Upper lobe of right lung (tissue), 1 donor: ENCODE measurements around the gene TRMT2A. TPM values are rescaled to one million over a fixed set of nuclear protein-coding genes. Genes with fewer than 3 reads are reported as not detected.

ENCODE experiments used
- ATAC-seq: fragments of 200-7000 bp; cut with Tn5 transposase; one replicate; pipeline ENCODE4 v1.9.1; 2020; ENCODE audit warnings: mild to moderate bottlenecking, moderate library complexity
- DNase-seq: peaks from one replicate; pipeline ENCODE4 v3.0.0-alpha.2; 2020
- H3K27ac ChIP-seq: fragments of 200-600 bp; one replicate; pipeline ENCODE4 v1.8.0; 2022
- H3K27me3 ChIP-seq: fragments of 200-600 bp; one replicate; pipeline ENCODE4 v1.8.0; 2022; ENCODE audit warnings: mild to moderate bottlenecking
- H3K36me3 ChIP-seq: fragments of 200-600 bp; one replicate; pipeline ENCODE4 v1.8.0; 2022
- H3K4me1 ChIP-seq: fragments of 200-600 bp; one replicate; pipeline ENCODE4 v1.8.0; 2022
- H3K4me3 ChIP-seq: fragments of 200-600 bp; one replicate; pipeline ENCODE4 v1.8.0; 2022; ENCODE audit warnings: mild to moderate bottlenecking
- H3K9me3 ChIP-seq: fragments of 200-600 bp; one replicate; pipeline ENCODE4 v1.8.0; 2022
- intact Hi-C: fragments of 100-400 bp; cut with DNase I; formaldehyde crosslinking; loops from one replicate; pipeline ENCODE4 v1.11.0; 2022
- total RNA-seq: library from RNA; stranded (reverse); fragmentation: NEBNext Ultra II Directional; extraction: Animal tissue kit (Norgen Biotek cat#: 25700); gene quantifications from one replicate; pipeline ENCODE4 v1.2.1, GENCODE V29; 2021
- TF ChIP-seq, protein P1 (sequence below): fragments of 200-600 bp; IDR thresholded peaks from one replicate; pipeline ENCODE4 v1.8.0; 2022; ENCODE audit warnings: antibody characterized with exemption
- donor health status: DM: no; HTN: yes; CAD: no; lungs with severe emphysema.

TRMT2A gene
- total RNA-seq, 1 donor from 2014 or later = 53.8 TPM

DNA sequence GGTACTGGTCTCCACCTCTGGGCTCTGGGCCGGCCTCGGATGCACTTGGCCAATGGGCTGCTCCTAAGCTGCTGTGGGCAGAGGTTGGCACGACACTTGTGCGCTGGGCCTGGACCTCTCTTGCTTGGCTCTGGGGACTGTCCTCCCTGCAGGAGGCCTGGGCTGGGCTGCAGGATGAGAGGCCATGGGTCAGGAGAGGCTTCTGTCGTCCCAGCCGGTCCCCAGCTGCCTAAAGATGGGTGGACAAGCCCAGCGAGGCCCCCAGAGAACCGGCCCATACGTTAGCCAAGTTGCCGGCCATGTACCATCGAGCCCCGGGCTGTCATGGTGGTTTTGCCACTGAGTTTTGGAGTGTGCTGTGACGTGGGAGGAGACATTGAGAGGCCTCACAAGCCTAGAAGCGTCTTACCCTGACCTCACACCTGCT lies 35.5 kb upstream of the TRMT2A start:
- intact Hi-C loops = no loop called here
- TF ChIP-seq, protein P1, sequence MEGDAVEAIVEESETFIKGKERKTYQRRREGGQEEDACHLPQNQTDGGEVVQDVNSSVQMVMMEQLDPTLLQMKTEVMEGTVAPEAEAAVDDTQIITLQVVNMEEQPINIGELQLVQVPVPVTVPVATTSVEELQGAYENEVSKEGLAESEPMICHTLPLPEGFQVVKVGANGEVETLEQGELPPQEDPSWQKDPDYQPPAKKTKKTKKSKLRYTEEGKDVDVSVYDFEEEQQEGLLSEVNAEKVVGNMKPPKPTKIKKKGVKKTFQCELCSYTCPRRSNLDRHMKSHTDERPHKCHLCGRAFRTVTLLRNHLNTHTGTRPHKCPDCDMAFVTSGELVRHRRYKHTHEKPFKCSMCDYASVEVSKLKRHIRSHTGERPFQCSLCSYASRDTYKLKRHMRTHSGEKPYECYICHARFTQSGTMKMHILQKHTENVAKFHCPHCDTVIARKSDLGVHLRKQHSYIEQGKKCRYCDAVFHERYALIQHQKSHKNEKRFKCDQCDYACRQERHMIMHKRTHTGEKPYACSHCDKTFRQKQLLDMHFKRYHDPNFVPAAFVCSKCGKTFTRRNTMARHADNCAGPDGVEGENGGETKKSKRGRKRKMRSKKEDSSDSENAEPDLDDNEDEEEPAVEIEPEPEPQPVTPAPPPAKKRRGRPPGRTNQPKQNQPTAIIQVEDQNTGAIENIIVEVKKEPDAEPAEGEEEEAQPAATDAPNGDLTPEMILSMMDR = no peak
- DNase-seq = no peak

DNA sequence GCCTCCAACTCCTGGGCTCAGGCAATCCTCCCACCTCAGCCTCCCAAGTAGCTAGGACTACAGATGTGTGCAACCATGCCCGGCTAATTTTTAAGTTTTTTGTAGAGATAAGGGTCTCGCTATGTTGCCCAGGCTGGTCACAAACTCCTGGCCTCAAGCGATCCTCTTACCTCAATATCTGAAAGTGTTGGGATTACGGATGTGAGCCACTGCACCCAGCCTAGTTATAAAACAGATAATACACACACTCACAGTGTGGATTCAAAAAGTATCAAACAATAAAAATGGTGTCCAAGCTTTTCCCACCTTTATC lies 34.2 kb upstream of the TRMT2A start:
- H3K36me3 ChIP-seq = no peaks in the 10 kb centered on the region

More for the DNA sequence above, 35.5 kb upstream of the TRMT2A start:
- H3K4me3 ChIP-seq = no peak overlapping the region
- H3K9me3 ChIP-seq = no peaks in the 10 kb centered on the region
- no peak overlapping the region for H3K27ac ChIP-seq
- H3K36me3 ChIP-seq = no peaks in the 10 kb centered on the region
- no peaks in the 10 kb centered on the region for H3K4me1 ChIP-seq
- H3K27me3 ChIP-seq = no peaks in the 10 kb centered on the region
- no peak for ATAC-seq

DNA sequence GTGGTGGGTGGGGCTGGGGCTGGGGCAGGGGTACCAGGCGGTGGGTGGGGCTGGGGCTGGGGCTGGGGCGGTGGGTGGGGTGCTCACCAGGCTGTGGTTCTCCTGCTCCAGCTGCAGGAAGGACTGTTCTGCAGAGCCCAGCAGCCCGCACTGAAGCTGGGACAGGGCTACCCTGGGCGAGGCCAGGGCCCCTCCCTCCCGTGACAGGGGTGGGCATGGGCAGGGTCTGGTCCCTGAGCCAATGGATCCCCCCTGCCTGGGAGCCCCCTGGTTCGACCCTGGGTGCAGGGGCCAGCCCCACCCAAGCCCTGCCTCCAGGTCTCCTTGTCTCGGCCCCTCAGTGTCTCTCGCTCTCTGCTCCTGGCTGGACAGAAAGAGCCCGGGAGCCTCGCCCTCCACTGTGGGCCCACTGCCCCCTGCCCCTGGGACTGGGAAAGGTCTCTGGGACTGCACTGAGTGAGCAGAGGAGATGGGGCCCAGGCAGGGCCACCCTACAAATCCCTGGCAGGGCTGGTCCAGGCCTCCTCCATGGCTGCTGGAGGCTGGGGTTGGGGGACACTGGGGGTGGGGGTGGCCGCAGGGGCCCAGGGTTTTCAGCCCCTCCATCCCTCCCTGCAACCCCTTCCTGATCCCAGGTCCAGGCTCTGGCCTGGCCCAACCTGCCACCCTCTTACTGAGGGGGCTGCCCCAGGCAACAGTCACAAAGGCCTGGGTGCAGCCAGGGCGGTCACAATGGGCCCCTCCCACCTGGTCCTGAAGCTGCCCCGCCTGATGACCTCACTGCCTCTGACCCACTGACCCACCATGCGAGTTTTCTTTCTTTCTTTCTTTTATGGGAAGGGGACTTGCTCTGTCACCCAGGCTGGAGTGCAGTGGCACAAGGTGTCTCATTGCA lies 33.6 kb upstream of the TRMT2A start, which contains the start of gene CCDC188:
CCDC188 (minus strand) TSS at position 675 of the 895 bp plus-strand sequence; CDS start at position 606, 69 bp downstream.
- DNase-seq = no peak
- Histone ChIP-seq H3K4me3 (no peak within 1 kb of the TSS), H3K36me3 (no peaks in the 10 kb centered on the region), H3K4me1 (no peaks in the 10 kb centered on the region), H3K9me3 (no peaks in the 10 kb centered on the region), H3K27ac (no peak within 1 kb of the TSS), H3K27me3 (no peaks in the 10 kb centered on the region)
- intact Hi-C loops = no loop called here
- TF ChIP-seq, protein P1 = no peak
- no peak for ATAC-seq

More for the DNA sequence above, 34.2 kb upstream of the TRMT2A start:
- Histone ChIP-seq H3K4me3 (no peak overlapping the region), H3K27ac (no peak overlapping the region), H3K27me3 (no peaks in the 10 kb centered on the region), H3K9me3 (no peaks in the 10 kb centered on the region), H3K4me1 (no peaks in the 10 kb centered on the region)
- intact Hi-C loops = no loop called here
- no peak for ATAC-seq
- DNase-seq = no peak
- TF ChIP-seq, protein P1 = no peak

DNA sequence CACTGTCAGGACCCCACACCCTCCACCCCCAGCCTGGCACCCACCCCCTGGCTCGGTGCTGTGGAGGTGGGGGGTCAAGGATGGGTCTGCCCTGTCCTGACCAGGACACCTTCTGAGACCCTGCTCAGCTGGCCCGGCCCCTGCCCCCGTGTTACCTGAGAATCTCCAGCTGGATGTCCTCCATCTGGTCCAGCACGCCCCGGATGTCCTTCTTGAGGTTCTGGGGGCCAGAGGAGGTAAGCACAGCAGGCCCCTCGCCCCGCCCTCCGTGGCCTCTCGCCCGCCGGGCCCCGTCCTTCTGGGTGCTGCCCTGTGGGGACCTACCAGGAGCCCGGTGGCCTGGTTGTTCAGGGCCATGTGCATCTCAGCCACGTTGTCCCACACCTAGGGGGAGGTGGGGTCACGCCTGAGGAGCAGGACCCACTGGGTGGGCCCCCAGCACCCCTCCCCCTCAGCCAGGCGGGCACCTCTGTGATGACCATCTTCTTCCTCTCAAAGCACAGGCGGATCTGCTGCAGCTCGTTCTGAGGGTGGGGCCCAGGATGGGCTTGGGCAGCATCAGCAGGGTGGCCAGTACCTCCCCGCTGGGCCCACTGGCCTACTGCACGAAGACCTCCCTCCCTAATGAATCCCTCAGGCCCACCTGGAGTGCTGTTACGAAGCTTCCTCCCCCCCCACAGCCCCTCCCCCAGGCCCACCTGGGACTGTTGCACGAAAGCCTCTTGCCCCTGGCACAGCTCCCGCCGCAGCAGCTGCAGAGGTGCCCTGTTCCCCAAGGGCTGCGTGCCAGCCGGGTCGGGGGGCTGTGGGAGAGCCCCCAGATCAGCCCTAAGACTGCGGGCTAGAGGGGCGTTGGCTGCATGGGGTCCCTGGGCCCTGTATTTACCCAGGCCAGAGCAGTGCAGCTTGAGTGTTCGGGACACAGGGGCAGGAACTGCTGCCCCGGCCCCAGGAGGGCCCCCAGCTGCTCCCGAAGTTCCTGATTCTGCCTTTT lies 32.5 kb upstream of the TRMT2A start:
- no peak overlapping the region for H3K4me3 ChIP-seq
- no peaks in the 10 kb centered on the region for H3K4me1 ChIP-seq
- H3K36me3 ChIP-seq = no peaks in the 10 kb centered on the region
- intact Hi-C loops = no loop called here
- TF ChIP-seq, protein P1 = no peak
- no peaks in the 10 kb centered on the region for H3K27me3 ChIP-seq
- H3K9me3 ChIP-seq = no peaks in the 10 kb centered on the region
- DNase-seq (no peak), ATAC-seq (no peak)
- no peak overlapping the region for H3K27ac ChIP-seq

DNA sequence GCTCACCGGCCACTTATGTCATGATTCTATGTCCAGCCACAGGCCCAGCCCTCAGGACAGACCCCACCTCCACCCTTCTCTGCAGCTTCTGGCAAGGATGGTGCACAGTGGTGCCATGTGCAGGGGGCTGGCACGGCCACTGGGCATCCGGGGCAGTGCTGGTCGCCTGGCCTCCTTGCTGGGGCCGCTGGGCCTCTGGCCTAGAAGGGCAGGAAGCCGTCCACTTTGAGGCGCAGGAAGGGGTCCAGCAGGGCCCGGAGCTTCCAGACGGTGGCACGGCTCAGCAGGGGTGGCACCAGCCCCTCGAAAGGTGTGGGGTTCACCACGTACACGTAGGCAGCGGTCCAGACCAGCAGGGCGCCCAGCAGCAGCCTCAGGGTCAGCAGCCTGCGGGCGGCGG lies 31.4 kb upstream of the TRMT2A start:
- Histone ChIP-seq H3K27me3 (no peaks in the 10 kb centered on the region), H3K4me1 (no peaks in the 10 kb centered on the region), H3K9me3 (no peaks in the 10 kb centered on the region), H3K36me3 (no peaks in the 10 kb centered on the region), H3K4me3 (no peak overlapping the region), H3K27ac (no peak overlapping the region)
- no peak for ATAC-seq
- intact Hi-C loops = no loop called here
- TF ChIP-seq, protein P1 = no peak
- DNase-seq = no peak
